ENCODE measurements around the gene SCRN1.

- TF ChIP-seq ZNF274 (IDR thresholded peaks at IDR 0.05; ENCODE audit: low read depth, low read length) (no peak), YY1 (IDR thresholded peaks at IDR 0.05; ENCODE audit: insufficient read depth, insufficient read length) (no peak), SUZ12 (IDR thresholded peaks at IDR 0.05; ENCODE audit: extremely low read depth, insufficient read depth, insufficient read length) (no peak)
These were observed 69.8 kb downstream of the SCRN1 start for GRCh38 chr7:29919790-29920189.
